NCI-H345 (cell line): ENCODE data around the gene MMP2.

Experiments
- DNase-seq: peaks from one replicate; lab custom pipeline; 2025; lab: John Stamatoyannopoulos, UW

MMP2 gene

DNA sequence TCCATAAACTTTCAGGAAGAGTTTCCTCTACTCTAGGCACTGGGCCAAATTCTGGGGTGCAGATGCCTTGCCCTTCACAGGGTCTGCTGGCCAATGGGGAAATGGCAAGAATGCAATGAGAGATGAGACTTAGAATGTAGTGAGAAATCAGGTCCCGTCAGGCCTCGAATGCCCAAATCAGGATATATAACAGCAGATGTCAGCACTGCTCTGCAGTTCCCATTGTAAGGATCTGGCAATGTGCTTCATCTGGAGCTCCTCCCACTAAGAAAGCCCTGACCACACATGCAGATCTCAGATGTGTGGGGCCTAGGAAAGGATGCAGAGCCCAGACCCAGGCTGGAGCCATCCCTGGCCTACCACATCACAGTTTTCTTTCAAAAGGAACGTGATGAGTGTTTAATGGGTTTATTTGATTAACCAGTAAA lies 16.0 kb downstream of the MMP2 start:
- DNase-seq: no peak

GRCh38 chr16:55495616-55496289 lies 16.8 kb downstream of the MMP2 start:
- DNase-seq: no peak

- no peak for DNase-seq
Measured at GRCh38 chr16:55496509-55497145, 17.6 kb downstream of the MMP2 start.

DNA sequence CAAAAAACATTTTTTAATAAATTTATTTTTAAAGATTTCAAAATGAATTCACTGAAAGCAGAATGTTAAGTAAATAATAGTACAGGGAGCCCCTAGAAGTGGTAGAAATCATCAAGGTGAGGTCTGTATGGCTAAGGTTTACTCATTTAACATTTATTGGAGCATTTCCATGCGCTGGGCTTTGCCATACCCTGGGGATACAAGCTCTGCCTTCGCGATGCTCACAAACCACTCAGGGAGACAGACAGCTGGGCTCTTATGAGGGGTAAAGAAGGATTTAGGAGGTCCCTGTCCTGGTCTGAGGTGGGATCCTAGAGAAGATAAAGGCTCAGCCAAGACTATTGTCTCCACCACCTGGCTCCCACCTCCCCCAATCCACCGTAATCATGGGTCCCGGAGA lies 18.6 kb downstream of the MMP2 start:
- DNase-seq: no peak

DNA sequence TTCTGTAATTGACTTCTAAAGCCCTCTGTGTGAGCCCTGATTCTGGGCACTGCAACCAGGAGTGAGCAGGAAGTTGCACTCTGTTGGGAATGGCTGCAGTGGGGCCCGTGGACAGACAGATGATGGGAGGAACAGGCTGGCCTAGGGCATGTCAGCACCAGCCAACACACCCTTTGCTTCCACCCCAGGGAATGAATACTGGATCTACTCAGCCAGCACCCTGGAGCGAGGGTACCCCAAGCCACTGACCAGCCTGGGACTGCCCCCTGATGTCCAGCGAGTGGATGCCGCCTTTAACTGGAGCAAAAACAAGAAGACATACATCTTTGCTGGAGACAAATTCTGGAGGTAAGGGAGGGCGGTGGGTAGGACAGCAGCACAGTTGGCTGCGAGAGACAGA lies 19.1 kb downstream of the MMP2 start:
- no peak for DNase-seq

DNA sequence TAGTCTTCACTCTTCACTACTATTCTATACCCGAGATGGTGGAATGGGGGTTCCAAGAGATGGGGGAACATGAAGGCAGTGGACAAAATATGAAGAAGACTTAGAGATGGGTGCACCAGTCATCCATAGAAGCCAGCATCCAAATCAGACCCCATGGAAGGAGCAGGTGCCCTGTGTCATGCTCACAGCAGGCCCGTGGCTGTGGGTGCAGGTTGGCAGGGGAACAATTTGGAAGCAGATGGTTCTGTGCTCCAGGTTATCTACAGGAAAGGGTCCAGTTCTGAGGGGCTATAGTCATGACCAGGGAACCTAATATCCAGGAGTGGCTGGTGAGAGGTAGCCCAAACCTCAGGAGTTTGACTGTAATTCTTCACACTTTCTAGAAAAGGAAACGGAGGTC lies 20.3 kb downstream of the MMP2 start:
- DNase-seq: no peak

DNA sequence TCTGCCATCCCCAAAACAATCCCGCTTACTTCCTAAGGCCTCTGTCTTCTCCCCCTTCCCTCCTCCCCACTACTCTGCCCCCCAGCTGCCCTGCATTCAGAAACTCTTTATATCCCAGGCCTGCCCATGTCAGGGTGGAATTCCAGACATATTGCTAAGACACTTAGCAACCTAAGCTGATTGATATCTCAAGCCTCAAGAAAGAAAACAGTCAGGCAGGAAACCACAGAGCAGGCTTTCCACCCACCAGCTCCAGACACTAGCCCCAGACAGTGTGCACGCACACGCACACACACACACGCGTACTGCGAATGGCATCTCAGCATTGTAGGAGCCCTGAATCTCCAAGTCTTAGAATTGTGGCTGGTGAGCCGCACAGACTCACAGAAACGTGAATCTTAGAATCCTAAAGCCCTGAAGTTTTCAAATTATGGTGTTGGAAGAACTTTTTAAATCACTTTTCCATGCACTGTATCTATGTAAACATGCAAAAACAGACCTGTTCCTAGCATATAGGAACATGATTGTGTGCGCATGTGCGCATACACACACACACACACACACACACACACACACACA lies 21.0 kb downstream of the MMP2 start:
- DNase-seq: no peak

- no peak for DNase-seq
Measured at GRCh38 chr16:55500530-55501011, 21.6 kb downstream of the MMP2 start.

DNA sequence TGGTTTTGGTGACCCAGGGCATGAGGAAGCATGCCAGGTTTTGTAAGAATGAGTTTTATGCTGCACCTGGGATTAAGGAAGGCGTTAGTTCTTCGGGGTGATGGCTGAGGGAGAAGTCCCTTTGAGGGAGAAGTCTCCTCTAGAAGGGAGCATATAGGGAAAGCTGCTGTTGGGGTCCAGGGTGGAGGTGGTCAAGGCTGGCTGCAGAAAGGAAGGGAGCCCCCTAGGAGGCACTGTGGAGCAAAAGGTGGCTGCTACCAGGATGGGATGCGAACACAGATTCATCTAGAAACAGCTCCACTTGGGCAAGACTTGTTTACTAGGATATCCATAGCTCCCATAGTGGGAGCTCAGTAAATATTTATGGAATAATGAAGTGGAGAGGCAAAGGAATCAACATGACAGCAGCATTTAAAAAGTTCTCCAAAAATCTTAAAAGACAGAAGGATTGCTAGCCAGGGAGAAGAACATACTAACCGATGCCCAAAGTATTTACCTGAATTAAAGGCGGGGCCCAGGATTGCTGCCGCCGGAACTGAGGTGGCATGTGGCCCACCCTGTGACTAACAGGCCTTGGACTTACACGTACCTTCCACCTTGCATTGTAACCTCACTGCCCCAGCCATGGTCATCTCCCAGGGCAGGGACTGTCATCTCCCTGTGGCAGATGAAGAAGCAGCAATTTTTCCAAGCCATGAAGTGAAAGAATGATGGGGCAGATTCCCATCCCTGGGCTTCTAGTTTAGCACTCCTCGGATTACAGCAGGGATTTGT lies 22.7 kb downstream of the MMP2 start:
- DNase-seq: no peak

DNA sequence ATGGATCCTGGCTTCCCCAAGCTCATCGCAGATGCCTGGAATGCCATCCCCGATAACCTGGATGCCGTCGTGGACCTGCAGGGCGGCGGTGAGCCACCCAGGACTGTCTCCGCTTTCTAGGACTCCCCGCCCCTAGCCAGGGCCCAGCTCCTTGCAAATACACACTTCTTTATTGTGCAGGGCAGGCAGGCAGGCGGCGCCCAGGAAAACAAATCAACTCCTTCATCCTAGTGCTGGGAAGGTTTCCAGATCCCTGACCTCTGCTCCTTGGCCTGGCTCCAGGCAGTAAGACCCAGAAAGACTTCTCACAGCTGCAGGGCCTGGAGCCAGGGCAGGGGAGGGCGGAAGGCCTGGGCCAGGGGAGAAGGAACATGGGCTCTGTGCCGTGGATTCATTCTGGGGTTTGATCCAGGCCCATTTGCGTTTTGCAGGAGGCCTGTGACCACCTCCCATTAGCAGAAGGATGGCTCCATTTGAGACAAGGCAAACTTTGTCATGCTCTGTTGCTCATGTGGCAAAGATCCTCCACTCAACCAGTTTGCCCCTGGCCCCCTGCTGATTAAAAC lies 23.9 kb downstream of the MMP2 start:
- peak; percentile 16 for DNase-seq

DNA sequence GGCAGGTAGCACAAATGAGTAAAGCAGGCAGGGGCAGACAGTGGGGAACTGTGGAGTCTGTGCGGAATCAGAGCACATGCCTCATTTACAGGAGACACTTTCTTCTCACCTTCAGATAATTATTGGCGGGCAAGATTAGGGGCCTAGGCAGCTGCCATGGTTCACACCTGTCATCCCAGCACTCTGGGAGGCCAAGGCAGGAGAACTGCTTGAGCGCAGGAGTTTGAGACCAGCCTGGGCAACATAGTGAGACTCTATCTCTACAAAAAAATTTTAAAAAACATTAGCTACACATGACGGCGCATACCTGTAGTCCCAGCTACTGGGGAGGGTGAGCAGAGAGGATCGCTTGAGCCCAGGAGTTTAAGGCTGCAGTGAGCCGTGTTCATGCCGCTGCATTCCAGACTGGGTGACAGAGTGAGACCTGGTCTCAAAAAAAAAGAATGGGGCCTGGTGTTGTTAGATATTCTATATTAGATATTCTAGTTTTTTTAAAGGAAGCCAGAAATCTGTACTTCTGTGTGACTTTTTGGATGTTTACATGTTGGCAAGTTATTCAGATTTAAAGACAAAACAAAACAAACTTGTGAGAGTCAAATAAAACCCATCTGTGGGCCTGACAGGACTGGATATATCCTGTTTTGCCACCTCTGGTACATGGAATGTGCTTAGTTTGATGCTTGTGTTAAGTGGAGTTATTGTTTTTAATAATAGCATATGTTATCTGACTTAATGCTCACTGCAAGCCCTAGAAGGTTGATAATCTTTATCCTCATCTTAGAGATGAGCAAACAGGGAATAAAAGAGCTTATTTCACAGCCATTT lies 24.9 kb downstream of the MMP2 start:
- no peak for DNase-seq

DNA sequence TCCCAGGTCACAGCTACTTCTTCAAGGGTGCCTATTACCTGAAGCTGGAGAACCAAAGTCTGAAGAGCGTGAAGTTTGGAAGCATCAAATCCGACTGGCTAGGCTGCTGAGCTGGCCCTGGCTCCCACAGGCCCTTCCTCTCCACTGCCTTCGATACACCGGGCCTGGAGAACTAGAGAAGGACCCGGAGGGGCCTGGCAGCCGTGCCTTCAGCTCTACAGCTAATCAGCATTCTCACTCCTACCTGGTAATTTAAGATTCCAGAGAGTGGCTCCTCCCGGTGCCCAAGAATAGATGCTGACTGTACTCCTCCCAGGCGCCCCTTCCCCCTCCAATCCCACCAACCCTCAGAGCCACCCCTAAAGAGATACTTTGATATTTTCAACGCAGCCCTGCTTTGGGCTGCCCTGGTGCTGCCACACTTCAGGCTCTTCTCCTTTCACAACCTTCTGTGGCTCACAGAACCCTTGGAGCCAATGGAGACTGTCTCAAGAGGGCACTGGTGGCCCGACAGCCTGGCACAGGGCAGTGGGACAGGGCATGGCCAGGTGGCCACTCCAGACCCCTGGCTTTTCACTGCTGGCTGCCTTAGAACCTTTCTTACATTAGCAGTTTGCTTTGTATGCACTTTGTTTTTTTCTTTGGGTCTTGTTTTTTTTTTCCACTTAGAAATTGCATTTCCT lies 26.5 kb downstream of the MMP2 start:
- DNase-seq: no peak

GRCh38 chr16:55506083-55506482 lies 27.1 kb downstream of the MMP2 start:
- DNase-seq: peak; percentile 42

DNA sequence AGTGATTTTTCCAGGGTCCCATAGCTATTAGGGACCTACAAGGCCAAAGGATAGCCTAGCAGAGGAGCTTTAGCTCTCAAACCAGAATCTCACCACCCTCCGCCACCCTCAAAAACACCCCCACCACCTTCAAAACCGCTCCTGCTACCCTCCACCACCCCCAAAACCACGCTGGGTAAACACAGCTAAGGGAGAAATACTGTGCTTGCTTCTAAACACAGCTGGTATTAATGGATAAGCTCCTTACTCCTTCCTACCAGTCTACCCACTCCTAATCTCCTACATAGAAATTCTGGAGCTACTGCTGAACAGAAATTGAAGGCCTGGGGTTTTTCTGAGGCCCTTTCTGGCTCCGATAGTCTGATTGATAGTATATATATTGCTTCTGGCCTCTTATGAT lies 27.7 kb downstream of the MMP2 start:
- no peak for DNase-seq

GRCh38 chr16:55508271-55508921 lies 29.4 kb downstream of the MMP2 start:
- DNase-seq: no peak

DNA sequence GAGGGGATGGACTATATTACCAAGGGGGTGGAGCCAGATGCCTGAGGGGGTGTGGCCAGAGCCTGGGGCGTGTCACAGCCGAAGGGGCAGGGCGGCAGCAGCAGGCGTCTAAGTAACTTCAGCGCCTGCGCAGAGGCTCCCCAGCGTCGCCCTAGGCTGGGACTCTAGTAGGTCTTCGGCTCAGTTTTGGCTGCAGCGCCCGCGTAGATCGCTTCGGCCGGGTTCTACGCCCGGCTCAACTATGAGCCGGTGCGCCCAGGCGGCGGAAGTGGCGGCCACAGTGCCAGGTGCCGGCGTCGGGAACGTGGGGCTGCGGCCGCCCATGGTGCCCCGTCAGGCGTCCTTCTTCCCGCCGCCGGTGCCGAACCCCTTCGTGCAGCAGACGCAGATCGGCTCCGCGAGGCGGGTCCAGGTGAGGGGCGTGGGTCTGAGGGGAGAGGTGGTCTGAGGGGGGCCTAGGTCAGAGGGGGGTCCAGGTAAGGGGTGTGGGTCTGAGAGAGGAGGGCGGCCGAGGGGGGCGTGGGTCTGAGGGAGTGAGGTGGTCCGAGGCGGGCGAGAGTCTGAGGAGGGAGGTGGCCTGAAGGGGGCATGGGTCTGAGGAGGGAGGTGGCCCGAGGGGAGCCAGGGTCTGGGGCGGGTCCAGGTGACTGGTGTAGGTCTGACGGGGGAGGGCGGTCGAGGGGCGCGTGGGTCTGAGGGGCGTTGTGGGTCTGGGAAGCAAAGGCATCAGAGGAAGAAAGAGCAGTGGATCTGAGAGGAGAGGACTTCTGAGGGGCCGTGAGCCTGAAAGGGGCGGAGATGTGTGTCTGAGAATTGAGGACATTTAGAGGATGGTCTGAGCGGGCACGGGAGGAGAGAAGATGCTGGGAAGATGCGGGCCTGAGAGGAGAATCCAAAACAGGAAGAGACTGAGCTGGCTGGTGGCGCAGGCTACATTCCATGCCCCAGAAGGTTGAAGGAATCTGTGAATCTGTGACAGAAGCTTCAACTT lies 30.2 kb downstream of the MMP2 start, which contains the start of gene LPCAT2:
Gene LPCAT2, plus strand, starts transcription at position 132 of the 991 bp plus-strand sequence. Its CDS starts 110 bp downstream, at position 242.
- DNase-seq: peak; percentile 54

DNA sequence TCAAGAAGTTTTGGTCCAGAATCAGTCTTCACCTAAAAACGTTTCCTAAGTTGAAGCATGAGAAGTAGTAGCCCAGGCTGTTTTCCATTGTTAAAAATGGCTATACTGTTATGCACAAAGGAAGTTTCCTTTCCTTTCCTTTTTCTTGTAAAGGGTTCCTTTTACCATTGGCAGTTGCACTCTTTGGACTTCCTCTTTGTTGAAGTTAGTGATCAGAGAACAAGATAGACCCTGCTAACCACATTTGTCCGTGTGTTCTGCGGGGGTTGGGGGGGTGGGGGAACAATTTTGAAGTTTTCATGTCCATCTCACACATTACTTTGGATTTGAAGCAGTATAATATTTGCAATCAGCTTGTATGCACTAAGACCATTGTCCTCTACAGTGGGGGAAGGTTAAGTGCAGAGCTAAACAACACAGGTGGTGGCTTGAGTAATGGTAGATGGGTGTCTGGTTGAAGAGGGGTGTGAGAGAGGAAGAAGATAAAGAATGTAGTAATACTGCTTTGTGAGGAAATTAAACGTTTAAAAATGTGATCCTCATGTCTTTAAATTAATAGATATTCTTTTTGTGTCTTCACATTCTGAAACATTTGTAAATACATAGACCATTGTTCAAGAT lies 31.3 kb downstream of the MMP2 start:
- no peak for DNase-seq

DNA sequence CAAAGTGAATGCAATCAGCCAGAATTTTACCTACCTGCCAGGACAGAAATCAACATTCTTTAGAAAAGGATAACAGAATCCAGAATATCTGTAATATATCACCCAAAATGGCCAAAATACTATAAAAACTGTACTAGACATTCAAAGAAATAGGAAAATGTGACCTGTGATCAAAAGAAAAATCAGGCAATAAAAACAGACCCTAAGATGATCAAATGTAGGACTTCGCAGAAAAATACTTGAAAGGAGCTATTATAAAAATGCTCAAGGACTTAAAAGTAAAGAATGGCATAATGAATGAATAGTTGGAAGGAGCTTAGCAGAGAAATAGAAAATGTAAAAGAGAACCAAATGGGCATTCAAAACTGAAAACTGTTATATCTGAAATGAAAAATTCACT lies 33.9 kb downstream of the MMP2 start:
- no peak for DNase-seq
